KOPT-K1 (cell line): ENCODE results near the gene ERBIN.
"Not testable (repeated sequence)": the region's sequence is repeated elsewhere in the genome, so short reads cannot be mapped to it uniquely, and the experiment has no call there.

ENCODE experiments used
- H3K27ac ChIP-seq: fragments of 200-600 bp; sonication (generic); 2 replicates; pipeline ENCODE4 v1.5.1; 2016; ENCODE audit warnings: antibody characterized with exemption, mild to moderate bottlenecking, low read depth, low read length; ENCODE audit not compliant: poor library complexity, severe bottlenecking
- H3K36me3 ChIP-seq: fragments of 200-600 bp; sonication (generic); 2 replicates; pipeline ENCODE4 v1.5.1; 2017; ENCODE audit warnings: antibody characterized with exemption, mild to moderate bottlenecking, low read length, moderate library complexity; ENCODE audit not compliant: insufficient read depth
- H3K9me3 ChIP-seq: fragments of 200-600 bp; sonication (generic); 2 replicates; pipeline ENCODE4 v1.5.1; 2017; ENCODE audit warnings: antibody characterized with exemption, low read length, mild to moderate bottlenecking; ENCODE audit not compliant: insufficient read depth, poor library complexity, severe bottlenecking

Gene ERBIN

DNA sequence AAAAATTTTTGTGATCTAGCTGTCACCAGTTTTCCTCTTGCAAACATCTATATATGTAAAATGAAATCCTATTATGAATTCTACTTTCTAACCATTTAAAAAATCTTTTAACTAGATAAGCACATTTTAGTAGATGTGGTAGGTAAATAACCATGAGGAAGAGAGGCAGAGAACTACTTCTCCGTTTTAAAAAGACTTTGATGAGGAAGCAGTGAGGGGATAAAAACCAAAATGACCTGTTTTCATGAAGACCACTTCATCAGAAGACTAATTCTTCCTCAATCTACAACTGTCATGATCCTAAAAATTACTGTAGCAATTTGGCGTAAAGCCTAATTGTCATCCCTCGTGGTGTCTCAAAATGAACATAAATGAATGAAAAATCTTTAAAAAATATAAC is 15.7 kb upstream of the ERBIN start:
- Histone ChIP-seq H3K9me3 (no peaks in the 10 kb centered on the region), H3K27ac (no peak overlapping the region)

DNA sequence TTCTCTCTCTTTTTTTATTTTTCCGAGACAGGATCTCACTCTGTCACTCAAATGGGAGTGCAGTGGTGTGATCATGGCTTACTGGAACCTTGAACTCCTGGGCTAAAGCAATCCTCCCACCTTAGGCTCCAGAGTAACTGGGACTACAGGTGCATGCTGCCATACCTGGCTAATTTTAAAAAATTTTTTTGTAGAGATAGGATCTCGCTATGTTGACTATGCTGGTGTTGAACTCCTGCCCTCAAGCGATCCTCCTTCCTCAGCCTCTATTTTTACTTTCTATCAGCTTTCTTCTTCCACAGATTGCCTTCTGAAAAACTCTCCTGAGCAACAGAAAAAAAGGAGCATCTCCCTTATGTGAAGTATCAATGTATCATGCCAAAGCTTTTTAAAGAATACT is 14.1 kb upstream of the ERBIN start:
- H3K27ac ChIP-seq = no peak overlapping the region
- H3K36me3 ChIP-seq = no peaks in the 10 kb centered on the region
- no peaks in the 10 kb centered on the region for H3K9me3 ChIP-seq

More for the DNA sequence above, 15.7 kb upstream of the ERBIN start:
- no peaks in the 10 kb centered on the region for H3K36me3 ChIP-seq

DNA sequence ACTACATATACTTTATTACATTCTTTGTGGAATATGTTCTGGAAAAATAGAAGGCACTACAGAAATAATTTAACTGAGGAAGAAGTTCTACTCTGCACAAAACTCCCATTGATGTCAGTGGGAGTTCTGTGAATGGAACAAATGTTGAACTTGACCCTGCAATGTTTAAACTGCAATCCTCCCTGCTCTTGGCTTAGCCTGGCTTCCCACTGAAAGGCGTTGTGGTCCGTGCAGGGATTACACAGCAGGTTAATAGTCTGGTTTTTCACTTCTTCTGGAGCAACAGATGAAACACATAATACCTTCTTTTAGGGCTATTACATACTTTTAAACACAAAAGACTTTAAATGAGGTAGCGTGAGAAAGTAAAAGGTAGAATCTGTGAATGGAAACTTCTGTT is 12.9 kb upstream of the ERBIN start:
- no peak overlapping the region for H3K27ac ChIP-seq
- no peaks in the 10 kb centered on the region for H3K36me3 ChIP-seq
- H3K9me3 ChIP-seq = no peaks in the 10 kb centered on the region

DNA sequence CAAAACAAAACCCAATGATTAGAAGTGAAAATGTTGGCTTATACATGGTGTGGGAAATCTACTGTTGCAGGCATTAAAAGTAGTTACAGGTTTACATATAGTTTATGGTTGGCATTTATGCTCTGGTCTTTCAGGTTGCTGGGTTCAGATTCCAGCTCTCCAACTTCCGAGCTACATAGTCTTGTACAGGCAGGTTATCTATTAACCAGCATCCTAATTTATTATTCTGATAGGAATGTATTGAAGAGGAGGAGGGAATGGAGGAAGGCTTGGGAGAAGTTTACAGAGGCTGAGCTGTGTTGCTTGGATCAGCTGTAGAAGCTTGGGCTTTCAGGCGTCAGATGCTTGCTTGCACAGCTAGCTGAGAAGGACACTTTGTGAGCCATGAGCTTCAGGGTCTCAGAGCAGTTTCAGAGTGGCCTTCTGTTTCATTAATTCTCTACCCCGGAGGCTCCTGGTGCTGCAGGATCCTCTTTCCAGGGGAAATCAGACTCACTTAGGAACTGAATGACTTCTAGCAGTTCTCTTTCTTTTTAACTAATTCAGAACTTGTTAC is 11.7 kb upstream of the ERBIN start:
- Histone ChIP-seq H3K9me3 (no peaks in the 10 kb centered on the region), H3K27ac (no peak overlapping the region), H3K36me3 (no peaks in the 10 kb centered on the region)

DNA sequence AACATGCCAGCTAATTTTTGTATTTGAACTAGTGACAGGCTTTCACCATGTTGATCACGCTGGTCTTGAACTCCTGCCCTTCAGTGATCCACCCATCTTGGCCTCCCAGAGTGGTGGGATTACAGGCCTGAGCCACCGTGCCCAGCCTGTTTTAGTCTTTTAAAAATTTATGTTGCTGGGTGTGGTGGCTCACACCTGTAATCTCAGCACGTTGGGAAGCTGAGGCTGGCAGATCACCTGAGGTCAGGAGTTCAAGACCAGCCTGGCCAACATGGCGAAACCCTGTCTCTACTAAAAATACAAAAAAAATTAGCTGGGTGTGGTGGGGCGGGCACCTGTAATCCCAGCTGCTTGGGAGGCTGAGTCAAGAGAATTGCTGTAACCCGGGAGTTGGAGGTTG is 10.7 kb upstream of the ERBIN start:
- not testable (repeated sequence) for H3K27ac ChIP-seq, H3K9me3 ChIP-seq, H3K36me3 ChIP-seq

DNA sequence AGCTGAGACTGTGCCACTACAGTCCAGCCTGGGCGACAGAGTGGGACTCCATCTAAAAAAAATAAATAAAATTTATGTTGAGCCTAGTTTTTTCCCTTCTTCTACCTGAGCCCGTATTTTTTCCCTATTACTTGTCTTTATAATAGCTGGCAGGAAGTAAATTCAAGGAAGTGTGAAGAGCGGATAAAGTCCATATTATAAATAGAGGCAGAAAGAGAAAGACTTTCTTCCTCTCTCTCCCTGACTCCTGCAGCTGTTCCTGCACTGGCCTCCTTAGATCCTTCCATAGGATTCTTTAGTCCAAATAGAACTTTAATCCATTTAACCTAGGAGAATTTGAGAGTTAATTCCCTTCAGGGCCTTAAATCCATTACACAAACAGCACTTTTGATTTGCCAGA is 10.3 kb upstream of the ERBIN start:
- Histone ChIP-seq H3K27ac (no peak overlapping the region), H3K9me3 (no peaks in the 10 kb centered on the region), H3K36me3 (no peaks in the 10 kb centered on the region)

DNA sequence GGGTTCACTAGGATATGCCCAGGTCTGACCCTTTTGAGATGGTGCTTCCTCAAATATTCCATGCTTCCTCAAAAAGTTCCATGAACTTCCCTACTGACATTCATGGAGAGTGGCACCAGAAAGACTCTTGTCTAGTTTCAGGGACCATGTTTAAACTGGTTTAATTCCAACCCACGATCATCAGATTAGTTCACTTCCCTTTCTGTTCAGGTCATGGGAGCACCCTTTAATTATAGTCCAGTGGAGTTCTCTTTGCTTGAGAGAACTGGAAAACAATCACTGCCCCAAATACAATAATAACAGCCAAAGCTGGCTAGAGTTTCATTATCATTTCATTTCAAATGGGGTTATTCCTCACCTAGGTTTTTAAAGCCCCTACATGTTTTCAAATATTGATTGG is 9.7 kb upstream of the ERBIN start:
- no peaks in the 10 kb centered on the region for H3K36me3 ChIP-seq
- no peaks in the 10 kb centered on the region for H3K9me3 ChIP-seq
- no peak overlapping the region for H3K27ac ChIP-seq

DNA sequence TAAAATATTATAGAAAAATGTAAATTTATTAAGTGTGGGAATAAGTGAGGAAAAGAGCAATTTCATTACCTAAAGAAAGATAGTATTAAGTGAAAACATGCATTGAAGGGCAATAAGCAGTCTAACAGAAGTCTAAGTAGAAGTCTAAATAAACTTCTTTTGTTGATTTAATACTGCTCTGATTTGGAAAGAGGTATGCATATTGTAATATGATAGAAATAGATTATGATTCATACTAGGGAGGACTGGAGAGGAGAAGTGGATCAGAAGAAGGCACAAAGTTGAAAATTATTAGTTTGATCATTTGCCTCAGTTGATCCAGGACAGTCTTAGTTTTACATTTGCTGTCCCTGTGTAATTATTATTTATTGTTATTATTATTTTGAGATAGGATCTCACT is 6.6 kb upstream of the ERBIN start:
- Histone ChIP-seq H3K27ac (no peak overlapping the region), H3K9me3 (no peaks in the 10 kb centered on the region), H3K36me3 (no peaks in the 10 kb centered on the region)

DNA sequence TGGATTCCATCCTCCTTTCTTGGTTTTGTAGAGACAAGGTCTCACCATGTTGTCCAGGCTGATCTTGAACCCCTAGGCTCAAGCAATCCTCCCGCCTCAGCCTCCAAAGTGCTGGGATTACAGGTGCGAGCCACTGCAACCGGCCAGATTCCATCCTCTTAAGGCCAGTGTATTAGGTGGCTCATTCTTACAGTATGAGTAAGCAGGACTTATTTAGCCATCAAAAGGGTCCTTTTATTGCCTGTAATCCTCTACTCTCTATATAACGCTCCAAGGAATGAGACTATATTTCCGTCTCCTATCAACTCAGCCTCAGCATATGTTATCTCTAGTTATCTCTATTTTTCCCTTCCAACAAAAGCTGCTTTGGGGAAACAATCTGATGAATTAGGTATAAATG is 3.0 kb upstream of the ERBIN start:
- Histone ChIP-seq H3K9me3 (no peaks in the 10 kb centered on the region), H3K36me3 (no peaks in the 10 kb centered on the region), H3K27ac (no peak overlapping the region)

DNA sequence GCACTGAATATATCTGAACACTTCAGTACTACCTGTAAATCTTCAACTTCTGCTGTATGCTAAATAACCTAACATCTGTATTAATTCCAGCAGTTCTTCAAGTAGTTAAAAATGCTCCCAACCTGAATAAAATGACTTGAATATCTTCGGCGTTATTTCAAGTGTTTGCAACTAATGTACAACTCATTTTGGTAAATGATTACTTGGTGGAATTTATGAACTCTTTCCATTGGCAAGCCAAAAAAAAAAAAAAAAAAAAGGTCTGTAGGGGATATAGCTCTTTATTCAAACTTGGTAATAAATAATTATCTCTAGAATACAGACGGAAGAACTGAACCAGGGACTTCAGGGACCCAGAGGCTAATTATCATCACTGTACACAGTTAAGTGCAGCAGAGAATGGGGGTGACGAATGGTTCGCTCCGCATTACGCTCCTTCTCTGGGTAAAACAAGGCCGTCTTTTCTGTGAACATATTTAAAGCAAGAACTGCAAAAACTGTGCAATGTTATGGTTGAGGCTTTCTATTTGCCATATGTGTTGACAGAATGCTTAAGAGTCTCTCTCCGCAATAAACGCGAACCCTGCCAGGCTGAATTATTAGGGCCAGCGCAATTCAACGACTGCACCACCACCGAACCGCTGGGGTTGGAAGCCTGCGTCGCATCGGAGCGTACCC is 1.9 kb upstream of the ERBIN start:
- no peaks in the 10 kb centered on the region; the same call in 1 of the 2 replicates for H3K36me3 ChIP-seq
- H3K9me3 ChIP-seq = no peaks in the 10 kb centered on the region
- peak overlapping the region; percentile 98 for H3K27ac ChIP-seq

DNA sequence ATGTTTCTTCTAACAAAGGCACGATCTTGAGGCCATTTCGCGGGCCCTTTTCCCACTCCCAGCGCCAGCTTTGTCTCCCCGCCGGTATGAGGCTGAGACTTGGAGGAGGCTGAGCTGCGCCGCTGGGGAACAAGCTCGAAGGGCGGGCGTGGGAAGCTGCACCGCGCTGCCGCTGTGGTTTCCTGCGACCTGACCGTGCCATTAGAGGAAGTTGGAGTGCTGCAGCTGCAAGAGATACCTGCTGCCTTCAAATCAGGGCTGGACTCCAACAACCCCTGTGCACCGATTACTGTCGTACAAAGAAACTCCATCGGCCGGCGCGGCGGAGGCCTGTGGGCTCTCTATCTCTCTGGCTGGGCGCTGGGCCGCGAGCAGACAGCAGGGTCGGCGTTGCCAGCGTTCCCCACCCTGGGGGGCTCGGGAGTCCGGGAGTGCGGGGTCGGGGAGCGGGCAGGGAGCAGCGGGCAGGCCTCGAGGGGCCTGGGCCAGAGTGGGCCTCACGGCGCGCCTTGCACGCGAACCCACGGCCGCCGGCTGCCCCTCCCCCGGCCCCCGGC is 1.3 kb upstream of the ERBIN start:
- H3K27ac ChIP-seq = peak overlapping the region; percentile 98
- no peaks in the 10 kb centered on the region for H3K9me3 ChIP-seq

DNA sequence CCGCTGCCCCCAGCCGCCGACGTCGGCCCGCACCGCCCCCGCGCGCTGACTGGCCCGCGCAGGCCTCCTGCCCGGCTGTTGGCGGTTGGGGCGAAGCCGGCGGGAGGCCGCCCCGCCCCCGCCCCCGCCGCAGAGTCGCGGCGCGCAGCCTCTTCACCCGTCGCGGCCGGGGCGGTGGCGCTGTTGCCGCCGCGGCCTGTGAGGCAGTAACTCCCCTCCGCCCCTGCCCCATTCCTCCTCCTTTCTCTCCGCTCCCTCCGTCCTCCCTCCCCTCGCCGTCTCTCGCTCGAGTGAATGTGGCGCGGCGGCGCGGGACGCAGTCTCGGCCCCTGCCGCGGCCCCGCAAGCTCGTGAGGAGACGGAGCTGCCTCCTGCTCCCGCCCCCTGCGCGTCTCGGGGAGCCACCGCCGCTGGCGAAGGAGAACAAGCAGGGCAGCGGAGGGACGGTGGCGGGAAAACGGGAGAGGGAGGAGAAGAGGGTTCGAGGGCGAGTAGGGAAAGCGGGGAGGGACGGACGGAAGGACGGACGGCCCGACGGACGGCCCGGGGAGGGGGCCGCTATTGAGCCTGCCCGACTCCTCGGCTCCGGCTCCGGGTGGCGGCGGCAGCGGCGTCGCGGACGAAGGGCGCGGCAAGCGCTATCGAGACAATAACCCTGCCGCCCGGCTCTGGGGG is 637 bp upstream of the ERBIN start:
- H3K36me3 ChIP-seq = peaks cover 5% of the 10 kb centered on the region
- H3K9me3 ChIP-seq = no peaks in the 10 kb centered on the region
- peak overlapping the region; percentile 98 for H3K27ac ChIP-seq

More for the DNA sequence above, 1.3 kb upstream of the ERBIN start:
- H3K36me3 ChIP-seq = peaks cover 5% of the 10 kb centered on the region

DNA sequence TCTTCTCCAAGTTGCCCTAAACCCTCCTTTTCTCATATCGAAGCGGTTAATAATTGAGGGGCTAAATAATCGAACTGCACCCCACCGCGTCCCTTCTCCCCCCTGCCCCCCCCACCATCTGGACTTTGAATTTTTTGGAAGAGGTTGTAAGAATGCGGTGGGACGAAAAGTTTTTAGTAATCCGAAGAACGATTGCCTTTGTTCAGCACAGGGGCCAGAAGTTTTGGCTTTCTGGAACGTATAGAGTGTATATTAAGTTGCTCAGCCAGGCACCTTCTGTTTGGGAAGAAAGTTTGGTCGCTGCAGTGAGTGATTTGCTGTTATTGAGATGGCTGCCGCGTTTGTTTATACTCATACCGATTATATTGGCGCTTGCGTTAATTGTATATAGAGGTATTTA is 518 bp downstream of the ERBIN start:
- Histone ChIP-seq H3K9me3 (no peaks in the 10 kb centered on the region), H3K36me3 (peaks cover 5% of the 10 kb centered on the region), H3K27ac (peak overlapping the region; percentile 98)

DNA sequence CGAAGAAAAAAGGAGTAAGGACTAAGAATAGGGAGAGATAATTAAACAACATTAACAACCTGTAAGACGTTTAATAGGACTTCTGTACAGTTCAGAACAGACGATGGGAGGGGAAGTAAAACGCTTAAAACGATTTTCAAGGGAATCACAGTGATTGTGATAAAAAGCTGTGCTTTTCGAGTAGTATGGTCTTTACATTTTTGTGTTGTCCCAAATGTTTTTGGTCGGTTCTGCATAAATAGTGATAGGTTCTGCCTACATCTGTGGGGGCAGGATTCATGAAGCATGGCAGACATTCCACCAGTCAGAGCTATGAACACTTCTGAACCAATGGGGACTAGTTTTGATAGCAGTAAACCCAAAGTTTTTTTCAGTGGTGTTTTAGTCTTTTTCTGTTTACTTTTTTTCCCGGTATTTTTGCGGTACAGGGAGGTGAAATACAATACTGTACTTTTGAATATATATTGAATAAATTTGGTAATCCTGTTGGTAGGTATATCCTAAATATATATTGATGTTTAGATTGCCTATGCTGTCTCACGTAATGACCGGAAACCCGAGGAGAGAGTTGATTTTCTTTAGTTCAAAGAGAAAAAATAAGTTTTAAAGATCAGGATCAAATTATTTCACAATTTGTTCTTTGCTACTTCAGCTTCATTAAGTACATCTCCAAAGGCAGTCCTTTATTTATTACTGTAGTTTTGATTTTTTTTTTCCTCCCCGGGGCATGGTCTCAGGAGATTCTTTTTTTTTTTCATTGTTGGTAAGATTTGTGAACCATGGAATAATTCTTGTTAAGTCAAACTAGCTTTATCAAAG is 1.3 kb downstream of the ERBIN start:
- H3K27ac ChIP-seq = peak overlapping the region; percentile 98
- peaks cover 5% of the 10 kb centered on the region for H3K36me3 ChIP-seq
- no peaks in the 10 kb centered on the region for H3K9me3 ChIP-seq

DNA sequence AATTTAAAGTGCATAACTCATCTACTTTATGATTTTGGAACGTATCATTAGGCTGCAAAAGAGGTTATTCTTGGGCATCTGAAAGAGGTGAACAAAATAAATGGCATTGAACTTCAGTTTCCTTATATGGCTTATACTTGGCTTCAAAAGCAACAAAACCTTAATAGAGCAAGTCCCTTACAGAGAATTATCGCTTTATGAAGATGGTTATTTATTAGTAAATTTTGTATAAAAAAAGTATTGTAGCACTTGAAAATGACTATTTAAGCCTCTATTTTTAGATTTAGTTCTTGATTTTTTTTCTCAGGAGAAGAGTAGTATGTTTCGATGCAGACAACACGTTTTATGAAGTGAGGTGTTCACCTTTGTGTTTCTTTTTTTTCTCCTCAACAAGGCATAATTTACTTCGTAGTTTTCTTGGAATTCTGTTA is 2.0 kb downstream of the ERBIN start:
- Histone ChIP-seq H3K27ac (peak overlapping the region; percentile 98), H3K9me3 (no peaks in the 10 kb centered on the region), H3K36me3 (peaks cover 8% of the 10 kb centered on the region)
